PC-9 (cell line): Measurements from ENCODE around the gene JTB. TPM values are rescaled to one million over a fixed set of nuclear protein-coding genes. Genes with fewer than 3 reads are reported as not detected.

Experiments
- BruUV-seq: library from RNA; stranded (reverse); fragments of 400-500 nt; replicated peaks from 2 replicates; lab custom pipeline; 2021; lab: Mats Ljungman, UMichigan
- CTCF ChIA-PET: fragments of 300-600 bp; sonication (Branson Sonifier 250); formaldehyde crosslinking; loops from one replicate; lab custom pipeline; 2022; ENCODE audit warnings: antibody characterized with exemption; lab: Charles Lee
- POLR2A ChIA-PET: fragments of 300-600 bp; sonication (Branson Sonifier 250); formaldehyde crosslinking; loops from one replicate; lab custom pipeline; 2022; ENCODE audit warnings: antibody characterized with exemption; ENCODE audit not compliant: unreplicated experiment; lab: Charles Lee
- DNase-seq, 2 experiments: peaks; one replicate each; pipeline versions ENCODE4 v3.0.0 to v3.0.0-alpha.2; 2015 to 2022; ENCODE audit warnings: mixed read lengths in 1 of 2
- H2AFZ ChIP-seq: fragments of 200-600 bp; sonication (generic); 2 replicates; pipeline ENCODE4 v1.8.1; 2017; ENCODE audit warnings: antibody characterized with exemption
- H3F3A ChIP-seq: fragments of 200-600 bp; sonication (generic); 2 replicates; pipeline ENCODE4 v1.8.1; 2017; ENCODE audit warnings: antibody characterized with exemption, mild to moderate bottlenecking, low read depth; ENCODE audit not compliant: insufficient read depth
- H3K27ac ChIP-seq: fragments of 200-600 bp; sonication (generic); 2 replicates; pipeline ENCODE4 v1.6.1; 2016; ENCODE audit warnings: mixed run types
- H3K27me3 ChIP-seq: fragments of 200-600 bp; sonication (generic); 2 replicates; pipeline ENCODE4 v1.6.1; 2016; ENCODE audit warnings: low read depth, mixed run types; ENCODE audit not compliant: insufficient read depth
- H3K36me3 ChIP-seq: fragments of 200-600 bp; sonication (generic); 2 replicates; pipeline ENCODE4 v1.6.1; 2016; ENCODE audit warnings: low read depth, mixed run types
- H3K4me1 ChIP-seq: fragments of 200-600 bp; sonication (generic); replicated peaks from 2 replicates; pipeline ENCODE4 v1.6.1; 2016; ENCODE audit warnings: mixed run types; ENCODE audit not compliant: insufficient read depth
- H3K4me2 ChIP-seq: fragments of 200-600 bp; sonication (generic); 2 replicates; pipeline ENCODE4 v1.6.1; 2017; ENCODE audit warnings: mixed run types
- H3K4me3 ChIP-seq: fragments of 200-600 bp; sonication (generic); 2 replicates; pipeline ENCODE4 v1.6.1; 2016; ENCODE audit warnings: mixed run types
- H3K79me2 ChIP-seq: fragments of 200-600 bp; sonication (generic); 2 replicates; pipeline ENCODE4 v1.6.1; 2017; ENCODE audit warnings: low read depth, mixed run types
- H3K9me2 ChIP-seq: fragments of 200-600 bp; sonication (generic); 2 replicates; pipeline ENCODE4 v1.8.1; 2017; ENCODE audit warnings: mild to moderate bottlenecking; ENCODE audit not compliant: insufficient read depth
- H3K9me3 ChIP-seq: fragments of 200-600 bp; sonication (generic); 2 replicates; pipeline ENCODE4 v1.8.1; 2016; ENCODE audit warnings: low read depth; ENCODE audit not compliant: insufficient read depth
- H4K20me1 ChIP-seq: fragments of 200-600 bp; sonication (generic); 2 replicates; pipeline ENCODE4 v1.8.1; 2017; ENCODE audit not compliant: insufficient read depth
- CTCF ChIP-seq: fragments of 200-600 bp; sonication (generic); conservative IDR thresholded peaks from 2 replicates; pipeline ENCODE4 v1.6.1; 2017; ENCODE audit warnings: mixed run types, antibody characterized with exemption, mild to moderate bottlenecking, moderate library complexity
- EZH2 ChIP-seq: fragments of 200-600 bp; sonication (generic); IDR thresholded peaks from 2 replicates; pipeline ENCODE4 v1.8.0; 2017; ENCODE audit warnings: antibody characterized with exemption, low read depth
- intact Hi-C: fragments of 100-400 bp; cut with micrococcal nuclease; formaldehyde crosslinking; loops from one replicate; pipeline ENCODE4 v1.10.0; 2022; ENCODE audit not compliant: unreplicated experiment
- total RNA-seq: library from RNA; stranded (reverse); gene quantifications from 2 replicates; pipeline ENCODE4 v1.2.3, GENCODE V29; 2021

JTB gene
- total RNA-seq, 1 experiment from 2014 or later: 106 TPM

DNA sequence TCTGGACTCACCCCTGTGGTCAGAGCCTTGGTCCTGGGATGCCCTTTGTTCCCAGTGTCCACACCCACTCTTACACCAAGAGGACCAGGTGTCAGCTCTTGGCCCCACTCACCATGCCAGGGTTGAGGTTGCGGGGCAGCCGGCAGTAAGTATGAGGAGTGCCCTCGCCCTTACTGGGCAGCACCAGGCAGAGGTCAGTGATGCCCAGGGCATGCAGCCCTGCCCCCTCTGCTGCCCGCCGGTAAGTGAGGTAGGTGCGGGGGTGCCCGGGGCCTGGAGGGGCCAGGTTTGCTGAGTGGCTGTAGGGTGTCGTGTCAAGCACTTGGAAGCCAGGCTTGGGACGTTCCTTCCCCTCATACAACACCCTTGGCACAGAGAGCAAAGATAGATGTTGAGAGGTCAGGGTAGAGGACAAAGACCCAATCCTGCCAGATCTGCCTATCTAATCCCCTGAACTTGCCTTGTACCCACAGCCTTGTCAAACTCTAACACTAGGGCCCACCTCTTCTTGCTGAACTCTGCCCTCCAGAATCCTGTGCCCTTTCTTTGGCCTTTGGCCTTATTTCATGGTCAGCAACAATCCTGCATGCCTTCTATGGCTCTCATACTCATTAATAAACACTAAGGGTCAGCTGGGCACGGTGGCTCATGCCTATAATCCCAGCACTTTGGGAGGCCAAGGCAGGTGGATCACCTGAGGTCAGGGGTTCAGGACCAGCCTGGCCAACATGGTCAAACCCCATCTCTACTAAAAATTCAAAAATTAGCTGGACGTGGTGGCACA, 34.5 kb downstream of the JTB start:
- peaks cover 19% of the 10 kb centered on the region for H3K79me2 ChIP-seq
- no peaks in the 10 kb centered on the region for H3K27me3 ChIP-seq
- H3K4me2 ChIP-seq: no peak overlapping the region
- H3K36me3 ChIP-seq: 0 out of 2 replicates have a peak, but pooled peaks cover 3% of the 10 kb centered on the region
- H3K9me2 ChIP-seq: no peaks in the 10 kb centered on the region
- no peak overlapping the region for H3K27ac ChIP-seq
- no peak for DNase-seq
- H2AFZ ChIP-seq: no peak overlapping the region
- H3F3A ChIP-seq: peaks cover 6% of the 10 kb centered on the region; the same call in 1 of the 2 replicates
- no peak overlapping the region for H3K4me3 ChIP-seq
- no peaks in the 10 kb centered on the region; the same call in 1 of the 2 replicates for H4K20me1 ChIP-seq
- POLR2A ChIA-PET: interaction anchor here (0.6 kb wide), 1 partner anchor 48 kb away, joined by 4 read pairs; the partner anchor contains the start of gene RPS27
- peaks cover 10% of the 10 kb centered on the region; the same call in 1 of the 2 replicates for H3K4me1 ChIP-seq
- H3K9me3 ChIP-seq: no peaks in the 10 kb centered on the region
- intact Hi-C loops: no loop called here
- CTCF ChIA-PET: interaction anchor here (0.7 kb wide), 1 partner anchor 45 kb away, joined by 4 read pairs; no protein-coding TSS in a partner anchor
- no peak for TF ChIP-seq CTCF
- no peak for TF ChIP-seq EZH2
- BruUV-seq: no TSS peak

- ChIA-PET POLR2A (no interaction called here), CTCF (no interaction called here)
- Histone ChIP-seq H3F3A (peaks cover 3% of the 10 kb centered on the region; the same call in 1 of the 2 replicates), H3K79me2 (peaks cover 19% of the 10 kb centered on the region), H3K4me1 (peaks cover 10% of the 10 kb centered on the region; the same call in 1 of the 2 replicates), H3K27ac (no peak overlapping the region), H3K9me3 (no peaks in the 10 kb centered on the region), H2AFZ (no peak overlapping the region), H3K4me2 (no peak overlapping the region), H3K9me2 (no peaks in the 10 kb centered on the region), H4K20me1 (no peaks in the 10 kb centered on the region; the same call in 1 of the 2 replicates), H3K27me3 (no peaks in the 10 kb centered on the region), H3K4me3 (no peak overlapping the region), H3K36me3 (0 out of 2 replicates have a peak, but pooled peaks cover 3% of the 10 kb centered on the region)
- no peak for DNase-seq
- intact Hi-C loops: no loop called here
- no TSS peak for BruUV-seq
- TF ChIP-seq EZH2 (no peak), CTCF (no peak)
These were observed 35.4 kb downstream of the JTB start for GRCh38 chr1:153941826-153942725.

DNA sequence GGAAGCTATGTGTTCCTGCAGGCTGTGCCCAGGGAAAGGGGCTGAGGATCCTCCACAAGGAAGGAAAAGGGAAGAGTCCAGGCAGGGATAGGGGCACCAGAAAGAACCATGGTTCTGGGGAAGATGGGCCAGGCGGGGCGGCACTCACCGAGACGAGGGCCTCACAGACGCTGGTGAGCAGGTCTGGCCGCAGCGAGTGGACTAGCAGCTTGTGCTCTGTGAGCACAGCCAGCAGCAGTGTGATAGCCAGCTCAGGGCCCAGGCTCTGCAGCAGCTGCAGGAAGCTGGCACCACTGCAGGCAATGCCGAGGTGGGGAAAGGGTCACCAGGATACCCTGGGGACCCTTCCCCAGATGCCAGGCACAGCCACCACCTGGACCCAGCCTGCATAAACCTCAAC, 36.7 kb downstream of the JTB start:
- Histone ChIP-seq H3K27ac (no peak overlapping the region), H4K20me1 (no peaks in the 10 kb centered on the region; the same call in 1 of the 2 replicates), H3F3A (no peaks in the 10 kb centered on the region)

More for the DNA sequence above, 36.7 kb downstream of the JTB start:
- ChIA-PET POLR2A (no interaction called here), CTCF (no interaction called here)
- intact Hi-C loops: no loop called here
- TF ChIP-seq EZH2 (no peak), CTCF (no peak)
- Histone ChIP-seq H3K27me3 (no peaks in the 10 kb centered on the region), H2AFZ (no peak overlapping the region), H3K4me3 (no peak overlapping the region), H3K9me2 (no peaks in the 10 kb centered on the region), H3K4me1 (0 out of 2 replicates have a peak, but pooled peaks cover 6% of the 10 kb centered on the region), H3K9me3 (no peaks in the 10 kb centered on the region), H3K4me2 (no peak overlapping the region), H3K36me3 (0 out of 2 replicates have a peak, but pooled peaks cover 3% of the 10 kb centered on the region), H3K79me2 (peaks cover 19% of the 10 kb centered on the region)
- no peak for DNase-seq
- BruUV-seq: no TSS peak
